HepG2 (cell line): ENCODE measurements around the gene PCDH12. TPM values are rescaled to one million over a fixed set of nuclear protein-coding genes. Genes with fewer than 3 reads are reported as not detected.

Experiments used
- BRD4 ChIP-seq: sonication (generic); formaldehyde crosslinking; IDR thresholded peaks from 2 replicates; pipeline ENCODE4 v1.4.0; 2020; ENCODE audit warnings: missing genetic modification reagents
- DBP ChIP-seq: sonication (generic); formaldehyde crosslinking; IDR thresholded peaks from 2 replicates; pipeline ENCODE4 v1.4.0; 2020; ENCODE audit warnings: missing genetic modification reagents; ENCODE audit errors: not compliant biosample characterization
- E2F1 ChIP-seq: sonication (generic); formaldehyde crosslinking; IDR thresholded peaks from 2 replicates; pipeline ENCODE4 v1.5.0; 2020; ENCODE audit warnings: missing genetic modification reagents
- FOXM1 ChIP-seq: sonication (generic); formaldehyde crosslinking; IDR thresholded peaks from 2 replicates; pipeline ENCODE4 v1.5.0; 2020; ENCODE audit warnings: missing genetic modification reagents
- JDP2 ChIP-seq: sonication (generic); formaldehyde crosslinking; IDR thresholded peaks from 2 replicates; pipeline ENCODE4 v1.8.1; 2022; ENCODE audit warnings: missing genetic modification reagents, borderline replicate concordance
- LBX2 ChIP-seq: sonication (generic); formaldehyde crosslinking; IDR thresholded peaks from 2 replicates; pipeline ENCODE4 v1.5.0; 2020; ENCODE audit warnings: missing genetic modification reagents, mild to moderate bottlenecking, borderline replicate concordance
- PAXIP1 ChIP-seq: sonication (generic); formaldehyde crosslinking; conservative IDR thresholded peaks from 2 replicates; pipeline ENCODE4 v1.4.0; 2020; ENCODE audit warnings: mild to moderate bottlenecking, missing genetic modification reagents, moderate library complexity
- ZBTB14 ChIP-seq: sonication (generic); formaldehyde crosslinking; IDR thresholded peaks from 2 replicates; pipeline ENCODE4 v1.4.0; 2020; ENCODE audit warnings: missing genetic modification reagents
- ZNF512 ChIP-seq: sonication (generic); formaldehyde crosslinking; IDR thresholded peaks from 2 replicates; pipeline ENCODE4 v1.4.0; 2020; ENCODE audit warnings: mild to moderate bottlenecking, missing genetic modification reagents
- ZNF740 ChIP-seq: sonication (generic); formaldehyde crosslinking; IDR thresholded peaks from 2 replicates; pipeline ENCODE4 v1.4.0; 2020; ENCODE audit warnings: missing genetic modification reagents
- polyA plus RNA-seq, 8 experiments: library from polyadenylated mRNA; depleted of rRNA in 3 of 8; stranded (reverse) in 7 of 8; unstranded in 1 of 8; fragments of >200 nt; fragmentation: Illumina TruSeq in 4 of 8; extraction: Trizol in 4 of 8; gene quantifications; 2 replicates each; pipeline versions ENCODE4 v1.2.1 to v1.2.3, GENCODE V29; 2011 to 2016; ENCODE audit warnings: low read depth in 4 of 8, missing spikeins in 1 of 8, mixed read lengths in 1 of 8; ENCODE audit not compliant: insufficient read depth in 1 of 8
- total RNA-seq, 5 experiments: library from RNA; depleted of rRNA; stranded (reverse); fragments of >200 nt; fragmentation: Illumina TruSeq; extraction: Trizol; gene quantifications; 2 replicates each; pipeline ENCODE4 v1.2.3, GENCODE V29; 2016; ENCODE audit warnings: low read depth in 1 of 5

PCDH12 gene
- total and polyA plus RNA-seq, 2 of the 13 experiments (the other 11 are each of a cell fraction or from before 2014, with no cell fraction given) = not detected

GRCh38 chr5:141923448-141924313 lies 34.3 kb downstream of the PCDH12 start, which contains the start of gene DELE1 (continued):
- TF ChIP-seq E2F1 (CRISPR knock-in tag) (no peak), FOXM1 (no peak), ZBTB14 (CRISPR knock-in tag) (no peak), DBP (CRISPR knock-in tag) (no peak), BRD4 (CRISPR knock-in tag) (no peak), PAXIP1 (CRISPR knock-in tag) (peak; percentile 69), ZNF740 (no peak), JDP2 (no peak), LBX2 (CRISPR knock-in tag) (peak; percentile 14; the same call in 1 of the 2 replicates), ZNF512 (no peak)
